Measurements from ENCODE around the gene MLLT3.

MLLT3 gene

GRCh38 chr9:20624201-20625002 is 2.1 kb upstream of the MLLT3 start:
- DNase-seq = peak; percentile 62

- no peak for DNase-seq
These were observed 1.4 kb upstream of the MLLT3 start for GRCh38 chr9:20623748-20624124.

- DNase-seq = peak; percentile 78
These were observed 885 bp upstream of the MLLT3 start for GRCh38 chr9:20623021-20623747.

- DNase-seq = peak; percentile 86
These were observed 599 bp downstream of the MLLT3 start for GRCh38 chr9:20621471-20622329.

- peak; percentile 65 for DNase-seq
These were observed 1.4 kb downstream of the MLLT3 start for GRCh38 chr9:20620650-20621470.

- DNase-seq = no peak
These were observed 2.7 kb downstream of the MLLT3 start for GRCh38 chr9:20619487-20620200.

GRCh38 chr9:20618361-20618802 is 3.9 kb downstream of the MLLT3 start:
- no peak for DNase-seq

- no peak for DNase-seq
These were observed 5.5 kb downstream of the MLLT3 start for GRCh38 chr9:20616808-20617207.

GRCh38 chr9:20614602-20615216 is 7.6 kb downstream of the MLLT3 start:
- no peak for DNase-seq

GRCh38 chr9:20611691-20612287 is 10.5 kb downstream of the MLLT3 start:
- peak; percentile 39 for DNase-seq

- DNase-seq = no peak
These were observed 11.7 kb downstream of the MLLT3 start for GRCh38 chr9:20610591-20610990.

GRCh38 chr9:20608582-20608981 is 13.7 kb downstream of the MLLT3 start:
- DNase-seq = no peak

GRCh38 chr9:20606652-20607051 is 15.6 kb downstream of the MLLT3 start:
- no peak for DNase-seq

- DNase-seq = peak; percentile 29
These were observed 17.7 kb downstream of the MLLT3 start for GRCh38 chr9:20604562-20604961.

- DNase-seq = no peak
These were observed 18.6 kb downstream of the MLLT3 start for GRCh38 chr9:20603524-20604268.

GRCh38 chr9:20601292-20601691 is 21.0 kb downstream of the MLLT3 start:
- no peak for DNase-seq

GRCh38 chr9:20599195-20599594 is 23.1 kb downstream of the MLLT3 start:
- DNase-seq = no peak

- DNase-seq = no peak
These were observed 23.9 kb downstream of the MLLT3 start for GRCh38 chr9:20598367-20598766.

GRCh38 chr9:20597862-20598261 is 24.4 kb downstream of the MLLT3 start:
- no peak for DNase-seq

- no peak for DNase-seq
These were observed 27.7 kb downstream of the MLLT3 start for GRCh38 chr9:20594608-20595007.

All from CD4-positive, alpha-beta T cell treated with Interleukin-17A for 1 hour (primary cell).